Type B pancreatic cell (in vitro differentiated cells): ENCODE measurements around the gene MDFIC. TPM values are rescaled to one million over a fixed set of nuclear protein-coding genes. Genes with fewer than 3 reads are reported as not detected.

Source experiments
- DNase-seq: peaks from one replicate; pipeline ENCODE4 v3.0.0; 2021; ENCODE audit warnings: mixed read lengths; ENCODE audit not compliant: unreplicated experiment; ENCODE audit errors: extremely low spot score
- H3K27ac Mint-ChIP-seq: 2 replicates; pipeline ENCODE4 v1.8.0; 2021; ENCODE audit warnings: mild to moderate bottlenecking, mixed read lengths
- H3K27me3 Mint-ChIP-seq: 2 replicates; pipeline ENCODE4 v1.8.0; 2021; ENCODE audit warnings: mixed read lengths
- H3K36me3 Mint-ChIP-seq: 2 replicates; pipeline ENCODE4 v1.8.0; 2021; ENCODE audit warnings: mixed read lengths
- H3K4me1 Mint-ChIP-seq: one replicate; pipeline ENCODE4 v1.8.0; 2021; ENCODE audit warnings: mixed read lengths; ENCODE audit not compliant: unreplicated experiment
- H3K4me3 Mint-ChIP-seq: 2 replicates; pipeline ENCODE4 v1.8.0; 2021; ENCODE audit warnings: mild to moderate bottlenecking, mixed read lengths
- H3K9me3 Mint-ChIP-seq: 2 replicates; pipeline ENCODE4 v1.8.0; 2021; ENCODE audit warnings: mixed read lengths
- total RNA-seq: library from RNA; stranded (reverse); gene quantifications from 2 replicates; pipeline ENCODE4 v1.2.1, GENCODE V29; 2021; ENCODE audit warnings: low replicate concordance
- TF ChIP-seq, protein P1 (sequence below): fragments of 200-600 bp; sonication (generic); conservative IDR thresholded peaks from 2 replicates; pipeline ENCODE4 v1.5.0; 2021; ENCODE audit warnings: antibody characterized with exemption, mild to moderate bottlenecking

Gene MDFIC
- total RNA-seq, 1 donor from 2014 or later: 20.2 TPM

- no peaks in the 10 kb centered on the region for H3K27me3 Mint-ChIP-seq
- H3K4me1 Mint-ChIP-seq: peaks cover 9% of the 10 kb centered on the region
- DNase-seq: no peak
- TF ChIP-seq, protein P1, sequence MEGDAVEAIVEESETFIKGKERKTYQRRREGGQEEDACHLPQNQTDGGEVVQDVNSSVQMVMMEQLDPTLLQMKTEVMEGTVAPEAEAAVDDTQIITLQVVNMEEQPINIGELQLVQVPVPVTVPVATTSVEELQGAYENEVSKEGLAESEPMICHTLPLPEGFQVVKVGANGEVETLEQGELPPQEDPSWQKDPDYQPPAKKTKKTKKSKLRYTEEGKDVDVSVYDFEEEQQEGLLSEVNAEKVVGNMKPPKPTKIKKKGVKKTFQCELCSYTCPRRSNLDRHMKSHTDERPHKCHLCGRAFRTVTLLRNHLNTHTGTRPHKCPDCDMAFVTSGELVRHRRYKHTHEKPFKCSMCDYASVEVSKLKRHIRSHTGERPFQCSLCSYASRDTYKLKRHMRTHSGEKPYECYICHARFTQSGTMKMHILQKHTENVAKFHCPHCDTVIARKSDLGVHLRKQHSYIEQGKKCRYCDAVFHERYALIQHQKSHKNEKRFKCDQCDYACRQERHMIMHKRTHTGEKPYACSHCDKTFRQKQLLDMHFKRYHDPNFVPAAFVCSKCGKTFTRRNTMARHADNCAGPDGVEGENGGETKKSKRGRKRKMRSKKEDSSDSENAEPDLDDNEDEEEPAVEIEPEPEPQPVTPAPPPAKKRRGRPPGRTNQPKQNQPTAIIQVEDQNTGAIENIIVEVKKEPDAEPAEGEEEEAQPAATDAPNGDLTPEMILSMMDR: no peak
- H3K27ac Mint-ChIP-seq: no peak overlapping the region
- H3K36me3 Mint-ChIP-seq: peaks cover 10% of the 10 kb centered on the region
- no peaks in the 10 kb centered on the region for H3K9me3 Mint-ChIP-seq
- no peak overlapping the region for H3K4me3 Mint-ChIP-seq
These were observed 20.7 kb downstream of the MDFIC start for GRCh38 chr7:114942446-114943175.

GRCh38 chr7:114943530-114943929 lies 21.6 kb downstream of the MDFIC start:
- no peaks in the 10 kb centered on the region for H3K27me3 Mint-ChIP-seq
- no peak overlapping the region for H3K4me3 Mint-ChIP-seq
- no peaks in the 10 kb centered on the region for H3K9me3 Mint-ChIP-seq
- H3K36me3 Mint-ChIP-seq: peaks cover 15% of the 10 kb centered on the region
- no peak overlapping the region for H3K27ac Mint-ChIP-seq
- DNase-seq: no peak
- TF ChIP-seq, protein P1: no peak
- peaks cover 9% of the 10 kb centered on the region for H3K4me1 Mint-ChIP-seq

GRCh38 chr7:114943953-114944744 lies 22.3 kb downstream of the MDFIC start:
- TF ChIP-seq, protein P1: no peak
- Mint-ChIP-seq H3K27me3 (no peaks in the 10 kb centered on the region), H3K4me3 (peak overlapping the region; percentile 53), H3K9me3 (no peaks in the 10 kb centered on the region), H3K4me1 (peaks cover 9% of the 10 kb centered on the region), H3K36me3 (peaks cover 18% of the 10 kb centered on the region), H3K27ac (peak overlapping the region; percentile 54)
- DNase-seq: no peak

DNA sequence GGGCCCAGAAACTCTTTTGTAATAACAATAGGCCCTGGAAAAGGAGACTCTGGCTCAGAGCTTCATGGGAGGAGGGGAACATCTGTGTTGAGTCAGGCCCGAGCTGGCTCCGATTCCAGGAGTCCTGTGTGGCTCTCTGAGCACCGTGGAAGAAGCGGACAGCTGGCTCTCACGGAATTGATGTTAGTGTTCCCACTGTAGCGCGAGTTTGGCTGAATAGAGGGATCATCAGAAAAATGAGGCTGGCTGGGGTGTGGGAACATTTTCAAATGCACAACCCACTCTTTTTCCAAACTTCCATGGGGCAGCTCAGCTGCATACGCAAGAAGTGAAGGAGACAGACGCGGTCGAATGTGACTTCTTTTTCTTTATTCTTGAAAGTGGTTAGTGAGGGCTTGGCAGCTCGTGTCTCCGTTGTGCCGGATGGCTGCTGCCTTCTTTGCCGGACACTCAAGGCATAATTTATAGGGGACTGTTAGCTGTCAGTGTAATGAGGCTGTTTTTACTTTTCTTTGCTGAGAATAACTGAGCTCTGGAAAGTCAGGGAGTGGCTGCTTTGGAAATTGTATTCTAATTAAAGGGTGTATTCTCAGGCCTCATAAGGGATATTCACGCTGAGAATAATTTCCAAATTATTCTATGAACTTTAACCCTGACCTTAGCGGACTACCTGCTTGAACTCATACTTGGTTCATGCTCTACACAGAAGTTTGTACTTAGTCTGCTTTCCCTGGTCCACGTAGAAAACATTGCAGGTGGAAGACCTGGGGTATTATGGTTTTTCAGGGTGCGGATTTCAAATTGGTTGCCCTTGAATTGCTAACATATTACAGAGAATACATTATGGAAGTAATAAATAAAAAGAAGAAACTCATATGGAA lies 23.1 kb downstream of the MDFIC start:
- H3K27me3 Mint-ChIP-seq: no peaks in the 10 kb centered on the region
- peak overlapping the region; percentile 53 for H3K4me3 Mint-ChIP-seq
- peaks cover 24% of the 10 kb centered on the region for H3K36me3 Mint-ChIP-seq
- H3K4me1 Mint-ChIP-seq: peaks cover 9% of the 10 kb centered on the region
- DNase-seq: no peak
- TF ChIP-seq, protein P1: no peak
- H3K27ac Mint-ChIP-seq: peak overlapping the region; percentile 54
- H3K9me3 Mint-ChIP-seq: peaks cover 5% of the 10 kb centered on the region

- H3K27ac Mint-ChIP-seq: no peak overlapping the region
- TF ChIP-seq, protein P1: no peak
- H3K4me1 Mint-ChIP-seq: peaks cover 9% of the 10 kb centered on the region
- no peak for DNase-seq
- H3K4me3 Mint-ChIP-seq: no peak overlapping the region
- H3K9me3 Mint-ChIP-seq: peaks cover 7% of the 10 kb centered on the region
- H3K27me3 Mint-ChIP-seq: no peaks in the 10 kb centered on the region
- peaks cover 27% of the 10 kb centered on the region for H3K36me3 Mint-ChIP-seq
These were observed 27.3 kb downstream of the MDFIC start for GRCh38 chr7:114949231-114949630.
